M059J (cell line): ENCODE results near the gene SETBP1. TPM values are rescaled to one million over a fixed set of nuclear protein-coding genes. Genes with fewer than 3 reads are reported as not detected.

Experiments
- DNase-seq: peaks from one replicate; pipeline ENCODE4 v3.0.0-alpha.2; 2012; ENCODE audit warnings: low read depth
- total RNA-seq: library from RNA; depleted of rRNA; stranded (reverse); fragments of >200 nt; shearing (Covaris generic); gene quantifications from 2 replicates; pipeline ENCODE4 v1.2.3, GENCODE V29; 2014

SETBP1 gene
- total RNA-seq, 1 experiment from 2014 or later = 4.1 TPM

DNA sequence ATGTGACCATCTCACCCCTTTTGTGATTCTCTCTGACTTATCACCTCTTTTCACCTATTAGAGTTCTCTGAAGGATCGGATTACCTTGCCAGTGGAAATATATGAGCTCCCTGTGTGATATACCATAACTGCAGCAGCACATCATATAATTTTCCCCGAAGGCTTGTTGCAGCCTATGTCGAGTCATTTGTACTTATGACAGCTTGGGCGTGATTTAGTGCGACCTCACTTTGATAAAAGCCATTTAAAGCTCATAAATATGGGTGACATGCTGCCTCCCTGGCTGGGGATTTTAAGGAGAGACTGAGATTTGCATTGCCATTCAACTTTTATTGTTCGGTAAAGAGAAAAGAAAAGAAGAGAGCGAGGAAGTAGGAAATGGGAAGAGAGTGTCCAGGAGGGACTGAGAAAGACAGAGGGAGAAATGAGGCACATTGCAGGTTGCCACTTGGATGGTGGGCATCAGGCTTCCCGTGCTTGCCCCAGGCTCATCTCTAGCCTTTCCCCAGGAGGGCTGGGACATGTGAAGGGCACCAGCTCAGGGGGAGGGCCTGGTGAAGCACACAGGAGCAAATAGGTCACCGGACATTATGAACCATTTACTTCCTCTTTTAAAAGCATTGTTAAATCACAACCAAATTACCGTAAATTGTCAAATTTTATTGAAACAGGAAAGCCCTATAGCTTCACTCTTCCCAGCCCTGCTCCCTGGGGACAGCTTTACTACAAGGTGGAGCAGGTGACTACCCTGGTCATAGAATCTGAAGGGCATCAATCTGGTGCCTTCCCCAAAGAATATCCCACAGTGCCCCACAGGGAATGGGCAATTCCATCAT lies 161.3 kb downstream of the SETBP1 start:
- no peak for DNase-seq

DNA sequence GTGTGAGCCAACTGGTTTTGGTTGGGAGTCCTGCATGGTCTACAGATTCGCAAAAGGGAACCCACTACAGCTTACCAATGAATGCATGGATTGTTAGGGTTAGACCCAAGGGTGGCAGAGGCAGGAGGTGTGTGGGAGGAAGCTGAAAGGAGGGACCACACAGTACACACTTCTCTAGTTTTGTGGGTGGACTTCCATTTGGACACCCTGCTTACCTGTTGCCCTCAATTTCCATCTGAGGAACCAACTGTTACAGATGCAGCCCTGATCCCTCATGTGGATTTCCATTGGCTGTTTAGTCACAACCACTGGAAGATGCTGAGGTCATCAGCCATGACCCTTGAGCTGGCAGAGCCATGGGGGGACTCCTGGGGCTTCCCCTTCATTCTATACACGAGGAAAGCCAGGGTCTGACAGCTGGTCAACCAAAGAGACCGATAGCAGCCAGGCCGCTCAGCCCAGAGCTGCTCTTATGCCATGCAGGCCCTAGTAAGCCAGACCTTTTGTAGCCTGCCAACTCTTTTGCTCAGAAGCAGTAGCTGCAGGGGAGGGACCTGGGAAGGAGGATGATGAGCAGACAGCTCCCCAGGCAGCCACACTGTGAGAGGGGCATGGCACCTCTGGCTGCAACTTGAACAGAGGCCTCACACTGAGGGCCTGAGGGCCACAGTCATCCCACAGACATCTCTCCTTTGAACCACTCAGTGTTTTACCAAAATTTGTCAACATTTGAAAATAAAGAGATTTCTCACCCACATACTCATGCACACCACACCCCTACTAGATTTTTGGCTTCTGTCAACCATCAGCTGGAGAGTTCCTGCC lies 162.1 kb downstream of the SETBP1 start:
- DNase-seq = no peak

DNA sequence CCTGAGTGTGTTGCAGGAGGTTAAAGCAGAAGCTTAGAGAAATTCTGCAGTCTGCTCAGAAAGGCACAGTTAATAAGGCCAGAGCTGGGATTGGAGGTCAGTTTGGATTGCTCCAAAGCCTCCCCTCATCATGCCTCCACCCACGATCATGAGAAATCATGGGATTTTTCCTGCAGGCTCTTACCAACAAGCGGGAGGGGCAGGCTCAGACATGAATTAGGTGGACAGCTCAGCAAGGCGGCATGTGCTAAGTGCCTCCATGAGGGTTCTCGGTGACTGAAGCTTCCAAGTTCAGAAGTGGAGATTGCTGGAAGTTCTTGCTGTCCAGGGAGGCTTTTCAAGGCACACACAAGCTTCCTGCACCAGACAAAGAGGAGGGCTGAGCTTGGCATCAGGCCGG lies 163.8 kb downstream of the SETBP1 start:
- no peak for DNase-seq

DNA sequence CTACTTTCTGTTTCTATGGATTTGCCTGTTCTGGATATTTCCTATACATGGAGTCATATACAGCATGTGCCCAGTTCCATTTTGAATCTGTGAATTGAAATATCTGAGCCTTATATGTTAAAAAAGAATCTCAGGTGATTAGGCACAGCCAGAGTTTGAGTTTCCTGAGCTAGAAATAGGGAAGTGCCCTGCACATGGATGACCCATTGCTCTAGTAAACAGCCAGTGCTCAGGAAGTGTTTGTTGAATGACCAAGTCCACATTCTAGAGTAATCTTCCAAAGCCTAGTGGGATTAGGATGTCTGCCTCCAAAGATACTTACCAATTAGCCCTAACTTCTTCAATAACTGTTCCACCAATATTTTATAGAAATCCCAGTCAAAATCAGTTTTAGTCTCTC lies 165.8 kb downstream of the SETBP1 start:
- DNase-seq = no peak

DNA sequence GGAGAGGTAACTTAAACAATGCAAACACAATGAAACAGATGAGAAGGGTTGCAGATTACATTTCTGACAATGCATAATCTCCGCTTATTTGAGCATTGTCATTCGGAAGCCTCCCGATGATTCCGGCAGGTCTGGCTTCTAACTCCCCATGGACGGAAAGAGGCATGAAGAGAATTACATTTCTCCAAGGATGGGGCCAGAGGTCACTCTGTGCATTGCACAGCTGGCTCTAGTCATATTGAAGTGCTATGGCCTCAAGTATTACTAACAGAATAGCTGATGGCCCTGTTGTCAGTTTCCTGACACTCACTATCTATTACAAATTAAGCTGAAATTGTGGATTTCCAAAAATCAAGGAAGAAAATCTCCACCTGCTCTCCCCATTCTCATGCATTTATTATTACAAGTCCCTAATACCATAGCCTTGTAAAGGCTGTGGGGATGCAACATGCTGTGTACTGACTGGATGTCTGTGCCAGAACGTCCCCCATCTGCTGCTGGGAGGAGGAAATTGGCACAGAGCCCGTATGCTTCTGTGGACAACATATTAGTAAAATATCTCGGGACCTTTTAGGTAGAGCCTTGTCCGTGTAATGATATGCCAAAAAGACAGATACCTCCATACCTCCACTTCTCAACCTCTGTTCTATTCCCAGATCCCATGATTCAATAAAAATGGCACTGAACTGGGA lies 168.1 kb downstream of the SETBP1 start:
- no peak for DNase-seq

DNA sequence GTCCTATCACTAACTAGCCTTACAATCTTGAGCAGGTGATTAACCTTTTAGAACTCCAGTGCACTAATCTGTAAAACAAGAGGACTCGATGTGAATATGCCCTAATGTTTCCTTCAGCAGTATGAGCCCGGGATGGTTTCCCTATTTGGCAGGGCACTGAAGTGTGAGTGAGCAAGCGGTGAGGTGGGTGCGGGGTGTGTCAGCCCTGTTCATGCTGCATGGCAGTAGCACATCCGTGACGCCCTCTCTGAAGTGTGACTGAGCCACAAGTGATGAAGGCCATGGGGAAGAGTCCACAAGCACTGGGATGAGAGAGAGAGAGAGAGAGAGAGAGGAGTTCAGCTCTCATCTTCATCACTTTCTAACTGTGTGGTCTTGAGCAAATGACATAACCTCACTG lies 168.7 kb downstream of the SETBP1 start:
- DNase-seq = no peak

DNA sequence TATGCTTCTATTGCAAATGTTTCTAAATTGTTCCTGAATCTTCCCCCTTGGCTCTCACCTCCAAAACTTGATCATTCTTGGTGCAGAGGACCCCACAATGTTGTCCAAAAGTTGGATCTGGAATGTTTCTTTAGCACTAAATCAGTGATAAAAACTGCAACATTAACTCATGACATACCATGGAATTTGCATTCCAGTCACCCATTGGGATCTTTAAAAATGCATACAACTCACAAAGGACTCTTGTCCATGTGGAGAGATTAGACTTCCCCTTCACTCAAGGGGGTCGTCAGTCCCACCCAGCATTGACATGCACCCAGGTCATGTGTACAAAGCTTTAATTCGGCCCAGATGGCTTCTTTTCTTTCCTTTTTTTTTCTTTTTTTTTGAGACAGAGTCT lies 169.3 kb downstream of the SETBP1 start:
- DNase-seq = no peak

DNA sequence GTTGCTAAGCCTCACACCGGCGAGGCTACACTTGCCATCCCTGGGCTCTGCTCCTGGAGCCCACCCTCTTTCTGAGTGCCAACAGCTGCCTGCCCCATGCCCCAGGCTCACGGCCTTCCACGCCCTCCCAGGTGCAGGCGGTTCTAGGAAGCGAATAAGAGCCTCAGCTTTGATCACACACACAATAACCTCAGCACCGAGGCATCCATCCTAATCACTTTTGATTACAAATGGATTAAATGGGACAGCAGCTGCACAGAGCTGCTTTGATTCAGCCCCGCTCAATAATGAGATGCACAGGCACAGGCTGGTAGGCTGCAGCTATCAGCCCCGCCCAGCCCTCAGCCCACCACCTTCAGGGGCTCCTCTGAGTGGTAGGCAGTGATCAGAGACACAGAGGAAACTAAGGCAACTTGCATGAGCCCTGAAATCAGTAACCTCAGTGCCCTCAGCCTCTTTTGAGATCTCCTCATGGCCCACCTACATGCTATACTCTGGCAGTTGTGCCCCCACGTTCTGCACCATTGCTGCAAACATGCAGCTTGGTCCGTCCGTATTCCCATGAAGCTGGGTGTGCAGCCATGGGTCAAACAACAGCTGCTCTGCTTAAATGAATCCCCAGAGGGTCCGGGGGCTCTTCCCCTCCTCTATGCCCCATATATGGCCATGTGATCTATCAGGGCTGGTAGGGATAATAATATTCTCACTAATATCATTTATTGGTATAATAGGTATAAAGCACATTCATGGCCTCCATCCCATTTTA lies 171.4 kb downstream of the SETBP1 start:
- no peak for DNase-seq

DNA sequence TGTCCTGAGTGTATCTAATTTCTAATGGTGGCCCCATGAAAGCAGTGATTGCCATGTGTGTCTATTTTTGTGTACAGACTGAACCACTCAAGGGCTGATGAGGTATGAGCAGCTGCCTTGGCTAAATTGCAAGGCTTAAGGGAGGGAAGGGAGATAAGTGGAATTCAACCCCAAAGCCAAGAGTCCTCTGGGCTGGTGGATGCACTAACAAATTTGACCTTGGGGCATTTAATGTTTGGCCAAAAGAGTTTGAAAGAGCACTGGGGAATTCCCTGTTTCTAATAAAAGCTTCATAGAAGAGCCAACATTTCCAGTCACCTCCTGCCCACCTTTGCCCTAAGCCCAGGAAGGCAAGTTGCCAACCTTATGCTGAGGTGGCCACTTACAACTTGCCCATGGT lies 172.1 kb downstream of the SETBP1 start:
- DNase-seq = peak; percentile 47

DNA sequence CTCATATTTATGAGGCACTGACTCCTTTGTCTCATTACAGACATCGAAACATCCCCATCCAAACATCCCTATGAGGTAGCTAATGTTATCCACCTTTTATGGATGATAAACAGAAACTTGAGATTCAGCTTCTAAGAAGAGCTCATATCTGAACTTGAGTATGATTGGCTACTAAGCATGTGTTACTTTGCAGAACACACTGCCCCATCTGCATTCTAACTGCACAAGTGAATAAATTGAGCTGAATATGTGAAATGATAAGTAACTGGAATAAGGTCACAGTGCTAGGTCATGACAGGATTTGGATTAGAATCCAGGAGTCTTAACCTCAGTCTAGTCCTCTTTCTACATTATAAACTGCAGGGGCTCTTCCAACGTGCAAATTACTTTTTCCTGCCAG lies 172.7 kb downstream of the SETBP1 start:
- DNase-seq = no peak

DNA sequence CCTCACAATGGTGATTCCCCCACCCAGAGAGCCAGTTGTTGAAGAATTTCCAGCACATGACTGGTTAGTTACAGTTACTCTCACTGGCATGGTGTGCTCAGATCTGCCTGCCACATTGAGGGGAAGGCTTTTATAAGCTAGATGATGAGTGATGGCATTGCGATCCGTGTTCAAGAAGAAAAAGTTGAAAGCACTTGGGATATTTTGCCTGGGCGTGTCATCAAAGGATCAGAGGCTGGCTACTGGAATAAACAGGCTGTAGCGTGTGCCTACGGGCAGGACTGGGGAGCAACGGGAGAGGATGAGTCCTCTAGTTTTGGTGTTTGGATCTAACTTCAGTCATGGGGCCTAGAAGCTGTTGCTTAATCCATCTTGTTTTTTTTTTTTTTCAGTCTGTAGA lies 175.0 kb downstream of the SETBP1 start:
- no peak for DNase-seq

DNA sequence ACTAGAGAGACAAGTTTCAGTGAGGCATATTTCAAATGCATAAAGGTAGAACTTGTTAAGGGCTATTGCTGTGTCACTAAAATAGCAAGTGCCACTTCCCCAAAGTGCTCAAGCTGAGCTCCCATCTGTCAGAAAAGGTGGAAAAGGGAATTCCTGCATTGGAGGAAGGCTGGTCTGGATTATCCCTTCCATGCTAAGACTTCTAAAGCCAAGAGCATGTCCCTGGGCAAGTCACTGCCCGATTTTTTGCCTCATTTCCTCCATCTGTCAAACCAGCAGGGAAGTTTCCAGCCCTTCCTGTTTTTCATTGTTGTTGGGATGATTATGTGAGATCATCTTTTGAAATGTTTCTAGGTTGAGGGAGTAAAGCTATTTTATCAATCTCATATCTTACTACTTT lies 175.5 kb downstream of the SETBP1 start:
- no peak for DNase-seq

DNA sequence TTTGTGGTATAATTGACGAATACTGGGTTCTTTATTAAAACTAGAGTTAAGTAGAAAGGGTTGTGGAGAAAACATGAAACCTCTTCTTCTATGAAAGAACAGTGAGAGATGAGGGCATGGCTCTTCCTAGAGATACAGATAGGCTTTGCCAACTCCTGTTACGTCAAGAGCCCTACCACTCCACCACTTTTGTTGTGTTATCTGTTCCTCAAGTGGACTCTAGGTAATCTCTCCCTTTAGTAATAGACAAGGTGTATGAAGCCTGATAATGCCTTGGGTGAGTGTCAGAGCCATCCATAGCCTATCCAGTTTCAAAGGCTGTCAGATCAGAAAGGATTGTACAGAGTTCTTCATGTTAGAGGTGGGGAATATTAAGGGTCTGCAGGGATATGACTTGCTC lies 176.4 kb downstream of the SETBP1 start:
- DNase-seq = no peak

DNA sequence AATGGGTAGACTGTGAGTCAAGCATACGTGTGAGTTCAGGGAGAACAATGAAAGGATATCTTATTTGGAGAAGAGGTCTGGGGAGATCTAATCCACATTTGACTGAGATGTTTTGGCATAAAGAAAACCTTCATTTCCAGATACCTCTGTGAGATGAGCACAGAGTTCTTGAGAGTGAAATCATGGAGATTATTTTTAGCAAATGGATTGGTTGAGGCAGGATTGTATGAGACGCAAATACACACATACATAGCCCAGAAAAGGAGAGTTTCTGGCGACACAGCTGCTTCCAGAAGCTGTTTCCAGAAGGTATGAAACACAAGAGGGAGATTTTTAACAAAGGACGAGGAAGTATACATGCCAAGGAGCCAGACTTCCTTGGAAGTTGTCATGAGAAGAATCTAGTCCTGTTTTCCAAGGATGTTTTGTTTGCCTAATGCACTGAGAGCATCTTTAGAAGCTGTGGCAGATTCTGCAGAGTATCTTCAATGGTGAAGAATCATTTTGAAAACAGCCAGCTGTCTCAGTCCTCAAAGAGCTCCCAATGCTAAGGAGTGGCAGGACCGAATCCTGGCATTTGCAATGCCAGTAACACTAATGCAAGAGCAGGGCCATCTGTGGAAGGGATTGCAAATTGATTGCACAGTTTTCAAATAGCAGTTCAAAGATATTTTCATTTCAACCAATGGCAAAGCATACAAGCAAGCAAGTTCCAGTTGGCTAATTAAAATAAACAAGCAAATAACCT lies 177.2 kb downstream of the SETBP1 start:
- no peak for DNase-seq

DNA sequence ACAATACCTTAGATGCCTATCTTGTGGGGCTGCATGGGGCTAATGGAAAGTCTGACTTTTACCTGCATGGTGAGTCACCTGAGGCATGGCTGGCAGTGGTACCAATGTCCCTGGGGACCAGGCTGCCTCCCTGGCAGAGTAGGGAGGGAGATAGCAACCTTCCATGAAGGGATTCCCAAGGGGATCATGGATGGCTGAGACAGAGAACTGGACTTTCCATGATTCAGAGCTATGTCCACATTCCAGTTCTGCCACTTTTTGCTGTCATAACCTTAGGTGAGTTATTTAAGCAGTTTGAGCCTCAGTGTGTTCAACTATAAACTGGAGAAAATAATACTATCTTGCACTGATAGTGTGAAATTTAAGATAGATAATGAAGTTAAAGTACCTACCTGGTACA lies 178.6 kb downstream of the SETBP1 start:
- DNase-seq = no peak

DNA sequence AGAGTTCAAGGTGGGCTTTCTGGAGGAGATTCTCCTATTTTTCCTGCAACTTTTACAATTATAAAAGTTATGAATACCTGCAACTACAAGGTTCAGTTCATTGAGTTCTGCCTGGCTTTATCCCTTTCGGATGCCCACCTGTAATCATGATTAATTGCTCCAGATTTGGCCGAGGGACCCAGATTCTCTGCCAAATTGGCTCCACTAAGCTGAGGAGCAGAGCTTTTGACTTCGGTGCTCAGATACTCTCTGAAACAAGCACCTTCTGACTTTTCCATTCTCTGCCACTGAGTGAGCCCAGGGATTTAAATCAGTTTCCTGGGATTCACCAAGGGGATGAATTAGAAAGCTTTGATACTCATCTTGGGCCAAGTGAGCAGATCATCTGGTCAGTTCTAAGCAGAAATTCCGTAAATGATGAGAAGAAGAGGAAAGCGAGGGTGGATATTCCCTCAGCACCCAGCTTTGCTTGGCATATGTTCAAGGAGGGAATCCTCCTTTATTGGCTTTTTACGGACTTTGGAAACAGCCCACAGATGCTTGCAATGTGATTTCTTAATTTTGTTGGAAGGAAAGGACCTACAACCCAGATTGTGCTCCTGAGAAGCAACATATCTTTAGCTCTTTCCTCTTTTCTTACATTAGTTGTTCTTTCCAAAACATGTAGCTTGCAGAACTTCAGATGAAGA lies 179.2 kb downstream of the SETBP1 start:
- no peak for DNase-seq

DNA sequence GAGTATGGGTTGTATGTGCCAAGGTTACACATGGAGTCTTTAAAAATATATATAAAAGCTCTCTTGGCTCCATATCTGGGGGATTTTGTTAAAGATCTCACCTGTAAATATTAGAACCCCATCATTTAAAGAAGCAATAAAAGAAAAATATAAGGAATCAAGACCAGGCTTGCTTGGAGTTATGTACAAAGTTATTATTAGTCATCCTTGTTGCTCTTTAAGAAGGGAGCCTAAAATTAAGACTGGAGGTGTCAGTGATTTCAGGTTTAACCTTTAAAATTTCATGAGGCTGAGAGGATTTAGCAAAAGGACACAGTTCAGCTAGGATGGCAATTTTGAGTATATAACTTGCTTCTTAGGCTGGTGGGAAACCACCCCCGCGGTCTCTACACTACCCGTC lies 181.4 kb downstream of the SETBP1 start:
- no peak for DNase-seq

DNA sequence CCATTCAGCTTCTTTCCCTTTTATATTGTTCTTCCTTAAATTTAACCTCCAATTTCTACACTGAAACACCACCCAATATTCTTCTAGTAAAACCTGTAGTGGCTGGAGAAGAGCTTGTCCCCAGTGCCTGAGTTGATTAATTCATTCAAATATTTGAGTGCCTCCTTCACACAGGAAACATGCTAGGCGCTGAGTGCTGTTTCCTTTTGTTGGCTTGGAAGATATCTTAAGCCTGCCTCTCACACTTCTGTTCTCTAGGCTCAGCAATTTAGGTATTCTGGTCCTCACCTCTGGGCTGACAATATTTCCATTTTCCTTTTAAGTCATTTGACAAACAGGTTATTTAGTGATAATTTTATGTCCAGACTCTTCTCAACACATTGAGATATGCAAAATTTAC lies 185.4 kb downstream of the SETBP1 start:
- no peak for DNase-seq

DNA sequence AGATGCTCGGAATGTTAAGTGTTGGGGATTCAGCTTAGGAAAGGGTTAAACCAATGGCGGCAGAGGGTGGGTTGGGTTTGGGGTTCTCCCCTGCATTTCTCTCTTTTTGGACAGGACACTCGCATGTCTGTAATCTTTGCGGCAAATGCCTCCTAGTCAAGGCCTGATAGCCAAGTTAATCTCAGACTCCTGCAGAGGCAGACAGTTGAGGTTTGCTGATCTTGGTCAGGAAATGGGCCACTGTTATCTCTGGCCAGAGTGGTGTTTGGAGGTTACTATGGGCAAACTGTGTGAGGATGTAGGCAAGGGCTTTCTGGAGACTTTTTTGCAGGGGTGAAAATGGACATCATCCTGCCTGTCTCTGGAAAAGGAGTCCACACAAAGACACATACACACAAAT lies 188.8 kb downstream of the SETBP1 start:
- no peak for DNase-seq
